Activated CD4-positive, alpha-beta T cell treated with anti-CD3 and anti-CD28 coated beads, Interleukin-2, Interleukin-4, amounts not matched to agents 100 ng/mL and 50 ng/mL, durations not matched to agents 16 hours and 8 hours (primary cell): ENCODE measurements around the gene SPARCL1.
A peak's percentile ranks its signal among the peaks of the same experiment; 100 is the strongest.
"Not testable (repeated sequence)": the region's sequence is repeated elsewhere in the genome, so short reads cannot be mapped to it uniquely, and the experiment has no call there.

Source experiments
- DNase-seq: peaks from one replicate; pipeline ENCODE4 v3.0.0-alpha.2; 2020; ENCODE audit warnings: low spot score

The SPARCL1 gene, protein sequence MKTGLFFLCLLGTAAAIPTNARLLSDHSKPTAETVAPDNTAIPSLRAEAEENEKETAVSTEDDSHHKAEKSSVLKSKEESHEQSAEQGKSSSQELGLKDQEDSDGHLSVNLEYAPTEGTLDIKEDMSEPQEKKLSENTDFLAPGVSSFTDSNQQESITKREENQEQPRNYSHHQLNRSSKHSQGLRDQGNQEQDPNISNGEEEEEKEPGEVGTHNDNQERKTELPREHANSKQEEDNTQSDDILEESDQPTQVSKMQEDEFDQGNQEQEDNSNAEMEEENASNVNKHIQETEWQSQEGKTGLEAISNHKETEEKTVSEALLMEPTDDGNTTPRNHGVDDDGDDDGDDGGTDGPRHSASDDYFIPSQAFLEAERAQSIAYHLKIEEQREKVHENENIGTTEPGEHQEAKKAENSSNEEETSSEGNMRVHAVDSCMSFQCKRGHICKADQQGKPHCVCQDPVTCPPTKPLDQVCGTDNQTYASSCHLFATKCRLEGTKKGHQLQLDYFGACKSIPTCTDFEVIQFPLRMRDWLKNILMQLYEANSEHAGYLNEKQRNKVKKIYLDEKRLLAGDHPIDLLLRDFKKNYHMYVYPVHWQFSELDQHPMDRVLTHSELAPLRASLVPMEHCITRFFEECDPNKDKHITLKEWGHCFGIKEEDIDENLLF

DNA sequence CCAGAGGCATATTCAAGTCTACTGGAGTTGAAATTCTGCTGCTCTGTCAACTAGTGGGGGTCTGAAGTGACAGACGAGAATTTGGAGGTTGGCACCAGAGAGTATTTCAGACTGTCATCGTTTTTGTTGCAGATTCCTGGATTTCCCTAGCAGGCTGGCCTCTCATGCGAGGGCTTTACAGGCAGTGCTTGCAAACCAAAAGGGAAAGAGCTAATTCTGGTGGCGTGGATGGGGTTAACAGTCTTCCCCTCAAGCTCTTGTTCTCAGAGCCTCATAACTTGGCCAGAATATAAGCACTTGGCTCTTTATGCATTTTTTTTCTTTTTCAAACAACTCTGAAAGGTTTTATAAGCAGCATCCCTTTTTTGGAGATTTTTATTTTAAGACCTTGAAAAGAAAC, at the start of gene SPARCL1:
TSS of gene SPARCL1 (minus strand) at position 190 of the 400 bp plus-strand sequence. CDS start 29,802 bp downstream, outside the sequence.
- DNase-seq = no peak

DNA sequence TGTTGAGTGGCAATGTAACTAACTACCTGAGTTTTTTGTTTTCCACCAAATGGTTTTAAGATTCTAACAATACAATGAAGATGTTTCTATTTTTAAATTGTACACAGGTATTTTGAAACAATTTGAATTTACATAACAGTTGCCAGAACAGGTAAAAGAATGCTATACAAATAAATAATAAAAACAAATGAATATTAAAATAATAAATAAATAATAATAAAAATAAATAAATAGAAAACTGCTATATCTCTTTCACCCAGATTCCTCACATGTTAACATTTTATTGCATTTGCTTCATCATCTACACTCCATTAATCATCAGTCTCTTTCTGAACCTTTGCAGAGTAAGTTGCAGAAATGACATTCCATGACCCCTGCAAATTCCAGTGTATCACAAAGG, 46.8 kb upstream of the SPARCL1 start:
- no peak for DNase-seq

DNA sequence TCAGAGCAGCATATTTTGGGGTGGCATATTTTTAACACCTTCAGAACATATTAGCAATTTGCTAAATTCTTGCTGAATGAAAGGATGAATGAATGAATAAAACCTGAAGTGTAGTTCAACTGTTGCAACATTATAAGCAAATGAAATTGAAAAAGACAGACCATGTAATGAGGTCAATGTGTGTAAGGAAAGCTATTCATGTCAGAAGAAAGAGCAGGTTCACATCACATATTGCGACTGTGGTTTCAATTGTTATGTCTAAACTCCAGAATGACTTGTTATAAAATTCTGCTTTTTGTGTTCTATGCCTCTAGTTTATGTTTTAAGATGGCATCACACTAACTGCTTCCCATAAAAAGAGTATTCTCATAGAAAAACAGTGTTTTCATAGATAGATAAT, 46.2 kb upstream of the SPARCL1 start:
- DNase-seq = no peak

DNA sequence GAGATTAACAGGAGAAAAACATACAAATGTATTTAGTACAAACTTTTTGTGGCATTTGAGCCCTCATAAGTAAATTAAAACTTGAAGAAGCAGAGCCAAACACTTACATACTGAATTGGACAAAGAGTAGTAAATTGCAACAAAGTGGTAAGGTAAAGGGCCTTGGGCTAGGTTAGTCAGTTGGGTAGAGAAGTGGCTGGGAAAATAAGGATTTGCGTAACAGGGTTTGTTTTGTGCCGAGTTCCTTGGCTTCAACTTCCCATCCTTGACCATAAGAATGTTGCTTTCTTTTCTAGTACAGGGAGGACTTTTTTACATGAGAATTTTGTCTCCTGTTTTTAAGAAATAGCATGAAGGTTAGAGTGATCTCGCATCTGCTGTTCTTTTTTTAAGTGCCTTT, 45.8 kb upstream of the SPARCL1 start:
- DNase-seq = no peak

DNA sequence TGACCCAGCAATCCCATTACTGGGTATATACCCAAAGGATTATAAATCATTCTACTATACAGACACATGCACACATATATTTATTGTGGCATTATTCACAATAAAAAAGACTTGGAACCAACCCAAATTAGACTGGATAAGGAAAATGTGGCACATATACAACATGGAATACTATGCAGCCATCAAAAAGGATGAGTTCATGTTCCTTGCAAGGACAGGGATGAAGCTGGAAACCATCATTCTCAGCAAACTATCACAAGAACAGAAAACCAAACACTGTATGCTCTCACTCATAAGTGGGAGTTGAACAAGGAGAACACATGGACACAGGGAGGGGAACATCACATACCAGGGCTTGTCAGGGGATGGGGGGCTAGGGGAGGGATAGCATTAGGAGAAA, 45.2 kb upstream of the SPARCL1 start:
- not testable (repeated sequence) for DNase-seq

DNA sequence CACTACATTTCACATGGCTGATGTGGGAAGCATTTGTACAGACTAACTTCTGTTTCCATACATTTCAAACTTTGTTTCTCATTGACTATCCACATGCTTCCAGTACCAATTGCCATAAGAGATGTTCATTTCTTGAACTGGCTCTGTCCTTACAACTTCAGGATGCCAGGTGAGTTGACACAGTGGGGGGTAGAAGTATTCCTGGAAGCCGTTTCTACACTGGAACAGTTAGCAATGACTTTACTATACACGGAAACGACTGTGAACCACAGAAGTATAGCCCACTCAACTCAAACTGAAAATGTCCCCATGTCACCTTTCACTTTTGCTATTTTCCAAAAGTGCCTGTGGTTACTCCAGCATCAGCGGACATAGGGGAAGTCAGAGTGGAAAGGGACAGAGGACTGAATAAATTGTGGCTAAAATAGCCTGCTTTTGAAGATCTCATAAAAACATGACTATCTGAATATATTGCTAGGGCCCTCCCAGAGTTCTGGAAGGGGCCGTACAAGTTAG, 41.2 kb upstream of the SPARCL1 start:
- peak; percentile 2 for DNase-seq

DNA sequence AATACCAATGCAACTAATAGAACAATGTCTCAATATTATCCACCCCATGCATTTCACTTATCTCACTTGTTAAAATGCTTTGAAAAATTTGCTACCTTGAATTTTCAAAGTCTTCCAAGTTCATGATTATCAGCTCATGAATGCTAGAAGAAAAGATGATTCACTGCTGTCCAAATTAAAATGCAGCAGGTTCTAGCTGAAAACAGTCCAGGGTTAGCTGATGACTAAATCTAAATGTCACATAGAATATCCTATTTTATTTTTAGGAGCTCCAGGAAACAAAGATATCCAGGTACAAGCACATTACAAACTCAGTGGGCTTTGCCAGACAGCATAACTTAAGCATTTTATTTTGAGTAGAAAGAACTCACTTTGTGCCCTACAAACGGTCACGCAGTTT, 38.0 kb upstream of the SPARCL1 start:
- DNase-seq = no peak

DNA sequence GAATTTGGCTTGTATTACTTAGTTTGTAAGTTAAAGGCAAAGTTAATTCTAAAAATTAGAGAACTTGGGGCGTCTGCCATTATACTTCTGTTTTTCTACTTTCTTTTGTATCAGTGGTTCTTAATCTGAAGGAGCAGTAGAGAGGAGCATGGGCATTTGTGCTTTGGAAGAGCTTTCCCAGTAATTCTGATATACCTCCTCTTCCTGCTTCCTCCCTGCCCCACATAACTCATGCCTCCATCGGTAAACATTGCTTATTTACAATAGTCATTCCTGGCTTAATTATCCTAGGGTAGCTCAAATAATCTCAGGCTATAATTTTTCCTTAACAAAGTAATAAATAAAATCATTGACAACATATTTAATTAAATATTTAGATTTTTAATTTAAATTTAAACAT, 37.1 kb upstream of the SPARCL1 start:
- no peak for DNase-seq

DNA sequence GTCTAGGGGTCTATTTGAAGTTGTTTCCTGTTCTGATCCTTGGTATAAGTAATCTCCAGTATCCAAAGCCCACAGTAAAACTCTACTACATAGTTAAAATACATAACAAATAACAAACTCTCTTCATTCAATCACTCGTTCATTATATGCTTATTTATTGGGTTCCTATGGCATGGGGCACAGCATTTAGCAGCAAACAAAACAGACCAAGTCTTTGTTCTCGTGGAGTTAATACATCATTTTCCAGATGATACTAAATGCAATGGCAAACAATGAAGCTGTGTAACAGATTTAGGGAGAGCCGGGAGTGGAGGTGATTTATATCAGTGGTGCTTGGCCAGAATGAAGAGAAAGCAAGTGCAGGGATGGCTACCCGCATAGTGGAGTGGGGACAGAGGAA, 36.6 kb upstream of the SPARCL1 start:
- no peak for DNase-seq

DNA sequence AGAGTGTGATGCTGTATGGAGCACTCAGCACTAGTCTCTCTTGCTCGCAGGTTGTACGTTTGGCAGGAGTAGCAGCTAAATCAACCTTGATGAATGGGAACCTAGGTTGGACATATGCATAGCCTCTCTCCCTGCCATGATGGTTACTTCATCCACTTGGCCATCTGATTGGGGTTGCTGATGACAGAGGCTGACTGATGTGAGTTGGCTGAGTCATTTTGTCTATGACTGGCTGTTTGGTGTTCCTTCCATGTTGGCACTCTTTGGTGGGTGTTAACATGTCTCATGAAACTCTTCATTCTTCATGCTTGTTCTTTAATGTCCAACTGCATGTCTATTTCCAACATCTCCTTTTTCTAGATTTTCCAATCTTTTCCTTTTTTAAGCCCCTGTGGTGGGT, 31.6 kb upstream of the SPARCL1 start:
- no peak for DNase-seq

DNA sequence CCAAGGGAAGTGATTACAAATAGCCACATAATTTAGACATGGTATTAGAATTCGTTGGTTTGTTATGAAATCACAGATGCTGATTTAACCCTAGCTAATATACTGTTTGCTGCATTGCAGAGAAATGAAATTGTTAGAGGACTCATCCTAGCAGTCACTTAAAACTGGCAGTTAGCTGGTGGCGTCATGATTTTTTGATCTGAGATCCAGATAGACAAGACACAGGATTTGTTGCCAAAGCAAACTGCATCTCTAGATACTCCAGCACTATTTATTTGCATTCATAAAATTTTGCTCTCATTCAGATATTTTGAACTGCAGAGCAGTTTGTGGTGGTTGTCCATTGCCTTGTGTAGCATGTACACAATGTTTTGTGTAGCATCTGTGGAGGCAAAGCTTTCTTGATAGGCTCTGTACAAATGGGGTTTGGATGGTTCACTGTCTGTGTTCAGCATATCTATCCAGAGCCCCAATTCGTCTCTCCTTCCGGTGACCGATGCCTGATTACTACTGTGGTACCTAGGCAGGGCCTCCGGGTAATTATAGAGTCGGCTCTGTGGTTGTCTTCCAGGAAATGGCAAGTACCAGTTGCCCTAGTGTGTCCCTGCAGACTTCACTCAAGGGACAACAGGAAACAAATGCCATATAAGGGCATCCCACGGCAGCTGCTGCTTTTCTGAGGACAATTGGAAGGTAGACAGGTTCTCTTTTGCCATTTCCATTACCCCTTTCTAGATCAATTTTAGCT, 30.1 kb upstream of the SPARCL1 start:
- DNase-seq = peak; percentile 75

DNA sequence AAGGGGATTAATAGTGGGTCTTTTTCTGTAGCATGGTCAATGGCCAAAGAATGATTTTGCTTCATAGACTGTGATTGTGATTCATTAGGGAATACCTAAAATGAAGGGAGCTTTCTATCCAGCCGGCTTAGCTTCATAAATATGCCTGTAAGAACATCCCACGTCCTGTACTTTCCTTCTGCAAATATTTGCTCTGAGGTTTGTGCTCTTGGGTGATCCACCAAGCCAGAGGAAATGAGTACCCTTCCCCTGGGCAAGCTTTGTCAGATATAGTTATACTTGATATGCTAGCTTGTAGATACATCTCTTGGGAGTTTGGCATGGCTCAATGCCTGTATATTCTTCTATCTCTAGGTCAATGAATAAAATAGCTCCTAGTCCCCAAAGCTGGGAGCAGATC, 28.2 kb upstream of the SPARCL1 start:
- no peak for DNase-seq

DNA sequence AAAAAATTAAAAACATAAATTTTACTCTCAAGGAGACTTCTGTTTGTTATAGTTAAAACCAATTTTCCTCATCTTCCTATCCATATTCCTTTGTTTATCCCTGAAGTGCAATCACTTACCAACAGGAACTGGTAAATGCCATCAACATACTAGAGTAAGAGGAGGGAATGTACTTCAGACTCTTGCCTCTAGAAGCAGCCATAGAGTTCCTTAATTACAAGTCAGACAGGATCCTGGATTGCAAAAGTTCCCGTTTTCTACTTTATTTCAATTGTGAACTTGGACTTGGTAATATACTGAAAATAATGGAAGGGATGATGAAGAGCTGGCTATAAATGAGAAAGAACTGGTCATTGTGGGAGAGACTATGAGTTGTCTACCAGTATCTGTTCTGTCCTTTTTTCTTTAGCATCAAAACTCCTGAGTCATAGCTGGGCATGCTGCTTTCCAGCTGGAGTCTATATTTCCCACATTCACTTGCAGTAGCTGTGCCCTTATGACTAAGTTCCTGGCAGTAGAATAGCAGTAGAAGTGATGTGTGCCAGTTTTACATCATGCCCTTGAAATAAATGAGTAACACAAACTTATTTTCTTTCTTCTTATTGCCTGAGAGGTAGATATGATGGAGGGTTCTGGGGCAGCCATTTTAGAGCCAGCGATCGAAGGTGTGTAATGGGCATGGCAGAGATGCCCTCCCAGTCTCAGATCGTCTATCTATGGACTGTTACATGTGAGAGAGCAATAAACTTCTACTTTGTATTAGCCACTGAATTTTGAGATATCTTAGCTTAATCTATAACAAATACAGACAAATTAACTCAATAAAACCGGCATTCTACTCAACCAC, 26.8 kb upstream of the SPARCL1 start:
- peak; percentile 51 for DNase-seq

DNA sequence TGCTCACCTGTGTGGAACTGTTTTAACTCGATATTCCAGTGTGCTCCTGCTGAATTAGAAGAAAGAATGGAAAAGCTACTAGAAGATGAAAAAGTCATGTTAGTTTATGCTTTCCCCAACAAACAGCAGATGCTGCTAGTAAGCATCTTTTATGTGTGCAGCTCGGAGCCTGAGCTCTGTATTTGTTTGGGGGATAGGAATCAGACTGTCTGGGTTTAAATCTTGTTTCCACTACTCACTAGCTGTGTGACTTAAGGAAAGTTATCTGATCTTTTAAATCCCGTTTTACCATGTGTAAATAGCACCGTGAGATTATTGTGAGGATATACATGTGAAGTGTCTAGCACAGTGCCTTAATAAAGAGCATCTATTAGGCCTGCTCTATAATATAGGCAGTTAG, 24.0 kb upstream of the SPARCL1 start:
- no peak for DNase-seq

DNA sequence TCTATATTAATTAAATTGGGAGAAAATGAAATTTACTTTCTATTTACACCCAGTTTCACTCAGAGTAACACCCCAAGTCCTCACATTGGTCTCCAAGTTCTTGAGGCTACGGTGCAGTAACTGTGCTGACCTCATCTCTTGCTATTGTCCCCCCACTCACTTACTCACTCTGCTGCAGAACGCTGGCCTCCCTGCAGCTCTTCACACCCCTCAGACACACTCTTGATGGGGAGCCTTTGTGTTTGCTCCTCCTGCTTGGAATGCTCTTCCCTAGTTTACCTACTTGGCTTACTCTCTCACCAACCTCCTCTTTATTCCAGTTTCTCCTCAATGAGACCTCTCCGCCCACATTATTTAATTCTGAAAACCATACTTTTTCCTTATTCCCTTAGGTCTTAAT, 22.2 kb upstream of the SPARCL1 start:
- DNase-seq = no peak

DNA sequence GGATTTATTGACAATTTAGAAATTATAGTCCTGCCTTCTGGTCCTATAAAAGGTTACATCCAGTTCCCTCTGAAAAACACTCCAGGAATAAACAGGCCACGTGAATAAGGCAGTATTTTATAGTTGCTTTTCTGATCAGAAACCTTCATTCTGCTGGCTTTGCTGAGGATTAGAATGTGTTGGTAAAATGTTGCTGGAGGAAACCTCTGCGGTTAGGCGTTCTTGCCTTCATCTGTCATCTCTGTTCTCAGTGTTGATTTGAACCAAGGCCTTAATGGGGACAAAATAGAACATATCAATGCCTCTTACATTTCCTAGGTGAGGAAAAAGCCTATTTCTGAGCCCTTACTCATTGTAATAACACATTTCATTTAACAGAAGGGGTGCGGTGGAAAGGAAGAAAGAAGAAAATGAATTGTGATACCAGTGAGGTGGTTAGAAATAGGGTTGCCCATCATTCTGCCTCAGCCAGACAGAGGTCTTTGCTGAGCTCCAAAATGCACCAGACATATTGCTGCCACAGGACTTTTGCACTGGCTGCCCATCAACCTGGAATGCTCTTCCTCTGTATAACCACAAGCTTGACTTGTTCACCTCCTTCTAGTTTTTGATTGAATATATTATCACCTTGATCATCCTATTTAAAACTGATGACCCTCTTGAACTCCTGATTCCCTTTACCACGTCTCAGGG, 18.0 kb upstream of the SPARCL1 start:
- no peak for DNase-seq

DNA sequence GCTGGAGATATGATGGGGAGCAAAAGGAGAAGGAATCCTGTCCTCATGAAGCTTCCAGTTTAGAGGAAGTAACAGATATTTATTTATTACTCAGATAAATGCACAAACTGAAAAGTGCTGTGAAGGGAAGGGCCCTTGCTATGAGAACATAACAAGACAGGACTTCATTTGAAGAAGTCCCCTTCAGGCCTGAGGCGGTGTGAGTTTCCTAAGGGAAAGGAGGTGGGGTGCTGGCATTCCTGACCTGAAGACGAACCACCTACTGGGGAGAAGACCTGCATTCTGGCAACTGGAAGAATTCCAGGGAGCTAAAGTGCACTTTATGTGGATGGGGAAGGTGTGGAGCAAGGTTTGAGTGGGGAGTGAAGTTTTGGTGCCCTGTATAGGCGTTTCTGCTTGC, 15.9 kb upstream of the SPARCL1 start:
- no peak for DNase-seq

DNA sequence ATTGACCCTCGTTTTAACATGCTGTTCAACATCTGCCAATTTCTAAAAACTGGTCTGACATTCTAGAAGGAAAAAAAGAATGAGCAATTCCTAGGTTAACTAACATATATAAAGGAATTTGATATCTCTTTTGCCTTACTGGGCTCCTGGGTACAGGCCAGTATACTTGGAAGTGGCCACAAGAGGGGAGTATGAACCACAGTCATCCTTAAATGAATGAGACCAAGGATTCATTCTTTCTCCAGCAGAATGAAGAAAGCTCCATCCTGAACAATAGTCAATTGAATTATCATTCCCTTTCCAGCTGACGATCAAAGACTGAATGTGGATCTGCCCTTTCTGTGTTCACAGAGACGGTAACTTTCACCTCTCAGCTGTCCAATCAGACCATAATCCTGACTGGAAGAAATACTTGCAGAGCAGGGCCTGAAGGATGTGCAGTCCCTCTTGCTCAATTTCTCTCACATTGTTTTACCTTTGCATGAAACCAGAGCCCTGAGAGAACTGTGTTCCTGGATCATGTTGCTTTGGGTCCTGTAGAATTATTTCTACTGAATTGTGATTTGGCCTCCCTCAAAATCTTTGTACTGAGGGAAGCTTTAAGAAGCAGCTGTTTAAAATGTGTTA, 14.8 kb upstream of the SPARCL1 start:
- DNase-seq = no peak

DNA sequence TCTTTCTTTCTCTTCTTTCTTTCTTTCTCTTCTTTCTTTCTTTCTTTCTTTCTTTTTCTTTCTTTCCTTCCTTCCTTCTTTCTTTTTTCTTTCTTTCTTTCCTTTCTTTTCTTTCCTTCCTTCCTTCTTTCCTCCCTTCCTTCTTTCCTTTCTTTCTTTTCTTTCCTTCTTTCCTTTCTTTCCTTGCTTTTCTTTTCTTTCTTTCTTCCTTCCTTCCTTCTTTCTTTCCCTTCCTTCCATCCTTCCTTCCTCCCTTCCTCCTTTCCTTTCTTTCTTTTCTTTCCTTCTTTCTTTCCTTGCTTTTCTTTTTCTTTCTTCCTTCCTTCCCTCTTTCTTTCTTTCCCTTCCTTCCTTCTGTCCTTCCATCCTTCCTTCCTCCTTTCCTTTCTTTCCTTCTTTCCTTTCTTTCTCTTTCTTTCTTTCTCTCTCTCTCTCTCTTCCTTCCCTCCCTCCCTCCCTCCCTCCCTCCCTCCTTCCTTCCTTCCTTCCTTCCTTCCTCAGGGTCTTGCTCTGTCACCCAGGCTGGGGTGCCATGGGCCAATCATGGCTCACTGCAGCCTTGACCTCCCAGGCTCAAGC, 13.6 kb upstream of the SPARCL1 start:
- no peak for DNase-seq

DNA sequence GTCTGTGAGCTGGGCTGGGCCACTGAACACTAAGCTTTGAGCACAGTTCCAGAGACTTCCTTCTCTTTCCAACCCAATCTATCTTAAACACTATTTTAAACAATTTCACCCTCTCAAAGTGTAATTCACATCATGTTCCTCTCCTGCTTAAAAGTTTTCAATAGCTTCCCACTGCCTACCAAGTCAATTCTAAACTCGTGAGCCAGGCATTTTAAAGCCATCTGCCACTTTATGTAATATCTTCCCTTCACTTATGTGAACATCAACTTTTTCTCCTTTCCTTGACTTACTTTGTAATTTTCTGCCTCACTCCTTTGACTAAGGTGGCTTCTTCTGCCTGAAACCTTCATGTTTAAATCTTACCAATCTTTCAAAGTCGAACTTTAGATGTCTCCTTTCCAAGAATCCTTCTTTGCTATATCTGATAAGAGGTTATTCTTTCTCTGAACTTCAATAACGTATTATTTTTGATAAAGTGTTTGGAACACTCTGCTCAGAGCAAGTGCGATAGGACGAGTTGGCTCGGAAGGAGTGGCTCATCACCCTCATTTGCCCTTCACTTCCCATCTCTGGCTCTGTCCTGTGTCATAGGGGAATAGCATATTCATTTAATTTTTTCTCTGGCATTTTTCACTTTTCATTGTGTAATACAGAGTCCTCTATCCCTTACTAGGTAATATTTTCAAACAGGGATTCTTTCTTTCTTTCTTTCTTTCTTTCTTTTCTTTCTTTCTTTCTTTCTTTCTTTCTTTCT, 13.0 kb upstream of the SPARCL1 start:
- DNase-seq = no peak
